ENCODE data around the gene ULK1.
"Not testable (repeated sequence)": the region's sequence is repeated elsewhere in the genome, so short reads cannot be mapped to it uniquely, and the experiment has no call there.

ULK1 gene

GRCh38 chr12:131864469-131864868 lies 30.0 kb upstream of the ULK1 start:
- Histone ChIP-seq H3K36me3 (ENCODE audit: control insufficient read depth, insufficient read depth, low read length) (no peaks in the 10 kb centered on the region), H3K27me3 (ENCODE audit: control insufficient read depth, insufficient read depth, low read length) (no peaks in the 10 kb centered on the region), H3K9ac (ENCODE audit: low read depth, low read length) (no peak overlapping the region), H3K4me1 (ENCODE audit: control insufficient read depth, insufficient read depth, low read length) (peaks cover 15% of the 10 kb centered on the region), H3K9me3 (ENCODE audit: control insufficient read depth, insufficient read depth, low read length) (no peaks in the 10 kb centered on the region), H3K4me3 (ENCODE audit: low read depth, low read length) (no peak overlapping the region)

GRCh38 chr12:131865180-131865875 lies 29.1 kb upstream of the ULK1 start:
- Histone ChIP-seq H3K4me1 (ENCODE audit: control insufficient read depth, insufficient read depth, low read length) (peaks cover 14% of the 10 kb centered on the region), H3K4me3 (ENCODE audit: low read depth, low read length) (no peak overlapping the region), H3K9ac (ENCODE audit: low read depth, low read length) (no peak overlapping the region), H3K9me3 (ENCODE audit: control insufficient read depth, insufficient read depth, low read length) (no peaks in the 10 kb centered on the region), H3K36me3 (ENCODE audit: control insufficient read depth, insufficient read depth, low read length) (no peaks in the 10 kb centered on the region), H3K27me3 (ENCODE audit: control insufficient read depth, insufficient read depth, low read length) (no peaks in the 10 kb centered on the region)

- no peak overlapping the region for H3K4me3 ChIP-seq (ENCODE audit: low read depth, low read length)
- no peak overlapping the region for H3K9ac ChIP-seq (ENCODE audit: low read depth, low read length)
- H3K27me3 ChIP-seq (ENCODE audit: control insufficient read depth, insufficient read depth, low read length): no peaks in the 10 kb centered on the region
- H3K36me3 ChIP-seq (ENCODE audit: control insufficient read depth, insufficient read depth, low read length): no peaks in the 10 kb centered on the region
- H3K9me3 ChIP-seq (ENCODE audit: control insufficient read depth, insufficient read depth, low read length): no peaks in the 10 kb centered on the region
- H3K4me1 ChIP-seq (ENCODE audit: control insufficient read depth, insufficient read depth, low read length): peaks cover 7% of the 10 kb centered on the region
These were observed 27.0 kb upstream of the ULK1 start for GRCh38 chr12:131867471-131867870.

- Histone ChIP-seq H3K4me1 (ENCODE audit: control insufficient read depth, insufficient read depth, low read length) (peaks cover 3% of the 10 kb centered on the region), H3K9ac (ENCODE audit: low read depth, low read length) (no peak overlapping the region)
These were observed 26.3 kb upstream of the ULK1 start for GRCh38 chr12:131867891-131868675.

GRCh38 chr12:131869871-131870418 lies 24.5 kb upstream of the ULK1 start:
- H3K36me3 ChIP-seq (ENCODE audit: control insufficient read depth, insufficient read depth, low read length): no peaks in the 10 kb centered on the region
- no peaks in the 10 kb centered on the region for H3K4me1 ChIP-seq (ENCODE audit: control insufficient read depth, insufficient read depth, low read length)
- H3K27me3 ChIP-seq (ENCODE audit: control insufficient read depth, insufficient read depth, low read length): no peaks in the 10 kb centered on the region
- H3K9ac ChIP-seq (ENCODE audit: low read depth, low read length): no peak overlapping the region
- no peak overlapping the region for H3K4me3 ChIP-seq (ENCODE audit: low read depth, low read length)
- H3K9me3 ChIP-seq (ENCODE audit: control insufficient read depth, insufficient read depth, low read length): no peaks in the 10 kb centered on the region

More at GRCh38 chr12:131867891-131868675, 26.3 kb upstream of the ULK1 start:
- H3K36me3 ChIP-seq (ENCODE audit: control insufficient read depth, insufficient read depth, low read length): no peaks in the 10 kb centered on the region
- H3K9me3 ChIP-seq (ENCODE audit: control insufficient read depth, insufficient read depth, low read length): no peaks in the 10 kb centered on the region
- H3K4me3 ChIP-seq (ENCODE audit: low read depth, low read length): no peak overlapping the region
- H3K27me3 ChIP-seq (ENCODE audit: control insufficient read depth, insufficient read depth, low read length): no peaks in the 10 kb centered on the region

GRCh38 chr12:131871677-131872076 lies 22.7 kb upstream of the ULK1 start:
- Histone ChIP-seq H3K9me3 (ENCODE audit: control insufficient read depth, insufficient read depth, low read length) (no peaks in the 10 kb centered on the region), H3K4me1 (ENCODE audit: control insufficient read depth, insufficient read depth, low read length) (no peaks in the 10 kb centered on the region), H3K36me3 (ENCODE audit: control insufficient read depth, insufficient read depth, low read length) (no peaks in the 10 kb centered on the region), H3K27me3 (ENCODE audit: control insufficient read depth, insufficient read depth, low read length) (no peaks in the 10 kb centered on the region), H3K4me3 (ENCODE audit: low read depth, low read length) (no peak overlapping the region), H3K9ac (ENCODE audit: low read depth, low read length) (no peak overlapping the region)

- Histone ChIP-seq H3K9ac (ENCODE audit: low read depth, low read length) (no peak overlapping the region), H3K4me3 (ENCODE audit: low read depth, low read length) (no peak overlapping the region), H3K4me1 (ENCODE audit: control insufficient read depth, insufficient read depth, low read length) (no peaks in the 10 kb centered on the region), H3K9me3 (ENCODE audit: control insufficient read depth, insufficient read depth, low read length) (no peaks in the 10 kb centered on the region), H3K27me3 (ENCODE audit: control insufficient read depth, insufficient read depth, low read length) (no peaks in the 10 kb centered on the region), H3K36me3 (ENCODE audit: control insufficient read depth, insufficient read depth, low read length) (no peaks in the 10 kb centered on the region)
These were observed 22.0 kb upstream of the ULK1 start for GRCh38 chr12:131872154-131873051.

GRCh38 chr12:131873293-131873692 lies 21.1 kb upstream of the ULK1 start:
- no peaks in the 10 kb centered on the region for H3K9me3 ChIP-seq (ENCODE audit: control insufficient read depth, insufficient read depth, low read length)

GRCh38 chr12:131874972-131875371 lies 19.4 kb upstream of the ULK1 start:
- H3K27me3 ChIP-seq (ENCODE audit: control insufficient read depth, insufficient read depth, low read length); H3K4me1 ChIP-seq (ENCODE audit: control insufficient read depth, insufficient read depth, low read length); H3K9ac ChIP-seq (ENCODE audit: low read depth, low read length): not testable (repeated sequence)

More at GRCh38 chr12:131873293-131873692, 21.1 kb upstream of the ULK1 start:
- no peaks in the 10 kb centered on the region for H3K27me3 ChIP-seq (ENCODE audit: control insufficient read depth, insufficient read depth, low read length)
- H3K4me3 ChIP-seq (ENCODE audit: low read depth, low read length): no peak overlapping the region
- H3K4me1 ChIP-seq (ENCODE audit: control insufficient read depth, insufficient read depth, low read length): no peaks in the 10 kb centered on the region
- H3K36me3 ChIP-seq (ENCODE audit: control insufficient read depth, insufficient read depth, low read length): no peaks in the 10 kb centered on the region
- no peak overlapping the region for H3K9ac ChIP-seq (ENCODE audit: low read depth, low read length)

GRCh38 chr12:131877216-131877615 lies 17.2 kb upstream of the ULK1 start:
- not testable (repeated sequence) for H3K9me3 ChIP-seq (ENCODE audit: control insufficient read depth, insufficient read depth, low read length); H3K4me3 ChIP-seq (ENCODE audit: low read depth, low read length); H3K9ac ChIP-seq (ENCODE audit: low read depth, low read length); H3K4me1 ChIP-seq (ENCODE audit: control insufficient read depth, insufficient read depth, low read length); H3K27me3 ChIP-seq (ENCODE audit: control insufficient read depth, insufficient read depth, low read length); H3K36me3 ChIP-seq (ENCODE audit: control insufficient read depth, insufficient read depth, low read length)

More at GRCh38 chr12:131874972-131875371, 19.4 kb upstream of the ULK1 start:
- H3K36me3 ChIP-seq (ENCODE audit: control insufficient read depth, insufficient read depth, low read length); H3K9me3 ChIP-seq (ENCODE audit: control insufficient read depth, insufficient read depth, low read length); H3K4me3 ChIP-seq (ENCODE audit: low read depth, low read length): not testable (repeated sequence)

GRCh38 chr12:131878436-131878835 lies 16.0 kb upstream of the ULK1 start:
- not testable (repeated sequence) for H3K9me3 ChIP-seq (ENCODE audit: control insufficient read depth, insufficient read depth, low read length); H3K4me3 ChIP-seq (ENCODE audit: low read depth, low read length); H3K9ac ChIP-seq (ENCODE audit: low read depth, low read length); H3K36me3 ChIP-seq (ENCODE audit: control insufficient read depth, insufficient read depth, low read length); H3K4me1 ChIP-seq (ENCODE audit: control insufficient read depth, insufficient read depth, low read length); H3K27me3 ChIP-seq (ENCODE audit: control insufficient read depth, insufficient read depth, low read length)

Data from iPS-15b (cell line).